ENCODE data around the gene EGR1.

DNA sequence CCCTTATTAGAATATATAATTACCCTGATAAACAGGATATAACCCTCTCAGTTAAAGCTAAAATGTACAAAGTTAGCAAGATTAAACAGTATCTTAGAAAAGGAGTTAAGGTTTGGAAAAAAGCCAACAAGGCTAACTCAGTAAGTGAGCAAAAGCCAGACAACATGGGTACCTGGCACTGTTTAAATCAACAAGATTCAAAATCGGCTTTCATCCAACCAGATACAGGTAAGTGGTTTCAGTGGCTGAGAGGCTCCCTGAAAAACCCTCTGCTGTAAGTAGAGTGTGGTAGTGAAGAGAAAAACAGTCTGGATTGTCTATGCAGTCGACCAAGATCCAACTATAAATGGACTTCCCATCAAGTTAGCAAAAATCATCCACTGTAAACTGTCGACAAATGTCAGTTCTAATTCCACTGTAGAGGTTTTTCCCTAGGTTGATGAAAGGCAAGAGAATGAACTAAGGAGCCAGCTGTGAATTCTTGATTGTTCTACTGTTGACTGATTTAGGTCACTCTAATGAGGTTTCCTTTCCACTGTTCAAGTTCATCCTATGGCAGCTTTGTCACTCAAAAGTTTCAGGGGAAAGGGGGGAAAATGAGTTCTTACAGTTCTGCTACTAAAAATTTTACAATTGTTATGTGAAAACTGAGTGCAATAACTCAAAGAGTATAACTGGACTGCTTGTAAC lies 50.4 kb downstream of the EGR1 start:
- TF ChIP-seq, protein P1, sequence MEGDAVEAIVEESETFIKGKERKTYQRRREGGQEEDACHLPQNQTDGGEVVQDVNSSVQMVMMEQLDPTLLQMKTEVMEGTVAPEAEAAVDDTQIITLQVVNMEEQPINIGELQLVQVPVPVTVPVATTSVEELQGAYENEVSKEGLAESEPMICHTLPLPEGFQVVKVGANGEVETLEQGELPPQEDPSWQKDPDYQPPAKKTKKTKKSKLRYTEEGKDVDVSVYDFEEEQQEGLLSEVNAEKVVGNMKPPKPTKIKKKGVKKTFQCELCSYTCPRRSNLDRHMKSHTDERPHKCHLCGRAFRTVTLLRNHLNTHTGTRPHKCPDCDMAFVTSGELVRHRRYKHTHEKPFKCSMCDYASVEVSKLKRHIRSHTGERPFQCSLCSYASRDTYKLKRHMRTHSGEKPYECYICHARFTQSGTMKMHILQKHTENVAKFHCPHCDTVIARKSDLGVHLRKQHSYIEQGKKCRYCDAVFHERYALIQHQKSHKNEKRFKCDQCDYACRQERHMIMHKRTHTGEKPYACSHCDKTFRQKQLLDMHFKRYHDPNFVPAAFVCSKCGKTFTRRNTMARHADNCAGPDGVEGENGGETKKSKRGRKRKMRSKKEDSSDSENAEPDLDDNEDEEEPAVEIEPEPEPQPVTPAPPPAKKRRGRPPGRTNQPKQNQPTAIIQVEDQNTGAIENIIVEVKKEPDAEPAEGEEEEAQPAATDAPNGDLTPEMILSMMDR (IDR thresholded peaks at IDR 0.05) = no peak
- TF ChIP-seq POLR2AphosphoS5 (IDR thresholded peaks at IDR 0.05) = no peak
- no peak for TF ChIP-seq POLR2A (IDR thresholded peaks at IDR 0.05)
